ENCODE measurements around the gene PARP12.

PARP12 gene

GRCh38 chr7:139989366-139990141, 73.2 kb downstream of the PARP12 start:
- Histone ChIP-seq H3K27ac (ENCODE audit: extremely low read depth, low read depth, low read length) (no peak overlapping the region), H3K9me3 (ENCODE audit: control insufficient read depth, insufficient read depth, low read depth, low read length) (no peaks in the 10 kb centered on the region), H3K4me3 (ENCODE audit: low read depth, low read length) (no peak overlapping the region), H3K36me3 (ENCODE audit: control insufficient read depth in 2 of 2, insufficient read depth in 1 of 2, low read length in 2 of 2) (no peaks in the 10 kb centered on the region), H3K4me1 (ENCODE audit: control insufficient read depth, insufficient read depth, low read length) (no peaks in the 10 kb centered on the region)
- TF ChIP-seq PRDM1 (tag by site-specific recombination; IDR thresholded peaks at IDR 0.05) (no peak), ZNF211 (tag by site-specific recombination; IDR thresholded peaks at IDR 0.05; ENCODE audit: low read depth) (no peak), ZNF623 (tag by site-specific recombination; IDR thresholded peaks at IDR 0.05) (no peak), KLF1 (tag by site-specific recombination; IDR thresholded peaks at IDR 0.05) (no peak), SALL2 (tag by site-specific recombination; IDR thresholded peaks at IDR 0.05; ENCODE audit: borderline replicate concordance) (no peak), GLIS2 (tag by site-specific recombination; IDR thresholded peaks at IDR 0.05) (no peak), ZNF513 (tag by site-specific recombination; IDR thresholded peaks at IDR 0.05) (no peak), KLF8 (tag by site-specific recombination; IDR thresholded peaks at IDR 0.05) (no peak), EGR2 (tag by site-specific recombination; IDR thresholded peaks at IDR 0.05; ENCODE audit: low read depth) (no peak), ZNF677 (tag by site-specific recombination; IDR thresholded peaks at IDR 0.05) (no peak), ZNF341 (tag by site-specific recombination; IDR thresholded peaks at IDR 0.05; ENCODE audit: low read depth) (no peak)
- CTCF ChIA-PET, result interaction anchor here (1.0 to 1.8 kb wide), 2 partner anchors 15 to 369 kb away, joined by 3 to 4 read pairs; no protein-coding TSS in a partner anchor
- POLR2A ChIA-PET, result no interaction called here

GRCh38 chr7:139987691-139988516, 74.8 kb downstream of the PARP12 start:
- ChIA-PET POLR2A (interaction anchor here (0.6 kb wide), 1 partner anchor 150 kb away, joined by 3 read pairs; no protein-coding TSS in a partner anchor), CTCF (interaction anchor here (0.5 to 1.3 kb wide), 11 partner anchors 19 to 1288 kb away, joined by 3 to 4 read pairs (median 3); no protein-coding TSS in a partner anchor)
- TF ChIP-seq ZSCAN5A (tag by site-specific recombination; IDR thresholded peaks at IDR 0.05) (no peak), ZNF660 (tag by site-specific recombination; IDR thresholded peaks at IDR 0.05) (no peak), ZNF624 (tag by site-specific recombination; IDR thresholded peaks at IDR 0.05) (no peak), ZFP41 (tag by site-specific recombination; IDR thresholded peaks at IDR 0.05; ENCODE audit: borderline replicate concordance) (no peak), ZNF571 (tag by site-specific recombination; IDR thresholded peaks at IDR 0.05) (no peak), SALL2 (tag by site-specific recombination; IDR thresholded peaks at IDR 0.05; ENCODE audit: borderline replicate concordance) (no peak), ATF2 (tag by site-specific recombination; IDR thresholded peaks at IDR 0.05; ENCODE audit: low read depth) (no peak), HOXD13 (CRISPR knock-in tag; IDR thresholded peaks at IDR 0.05; ENCODE audit: borderline replicate concordance) (no peak)

More at GRCh38 chr7:139987691-139988516, 74.8 kb downstream of the PARP12 start:
- H3K4me3 ChIP-seq (ENCODE audit: low read depth, low read length), result no peak overlapping the region
- H3K4me1 ChIP-seq (ENCODE audit: control insufficient read depth, insufficient read depth, low read length), result no peaks in the 10 kb centered on the region
- H3K9me3 ChIP-seq (ENCODE audit: control insufficient read depth, insufficient read depth, low read depth, low read length), result no peaks in the 10 kb centered on the region
- no peaks in the 10 kb centered on the region for H3K36me3 ChIP-seq (ENCODE audit: control insufficient read depth in 2 of 2, insufficient read depth in 1 of 2, low read length in 2 of 2)
- no peak overlapping the region for H3K27ac ChIP-seq (ENCODE audit: extremely low read depth, low read depth, low read length)

Data from HEK293 (cell line).